ENCODE data around the gene C2CD3. TPM values are rescaled to one million over a fixed set of nuclear protein-coding genes. Genes with fewer than 3 reads are reported as not detected.
A peak's percentile ranks its signal among the peaks of the same experiment; 100 is the strongest.

Gene C2CD3
- total and polyA plus RNA-seq, 2 of the 4 experiments (the other 2 are of a cell fraction) = 11.1 to 19.2 TPM

DNA sequence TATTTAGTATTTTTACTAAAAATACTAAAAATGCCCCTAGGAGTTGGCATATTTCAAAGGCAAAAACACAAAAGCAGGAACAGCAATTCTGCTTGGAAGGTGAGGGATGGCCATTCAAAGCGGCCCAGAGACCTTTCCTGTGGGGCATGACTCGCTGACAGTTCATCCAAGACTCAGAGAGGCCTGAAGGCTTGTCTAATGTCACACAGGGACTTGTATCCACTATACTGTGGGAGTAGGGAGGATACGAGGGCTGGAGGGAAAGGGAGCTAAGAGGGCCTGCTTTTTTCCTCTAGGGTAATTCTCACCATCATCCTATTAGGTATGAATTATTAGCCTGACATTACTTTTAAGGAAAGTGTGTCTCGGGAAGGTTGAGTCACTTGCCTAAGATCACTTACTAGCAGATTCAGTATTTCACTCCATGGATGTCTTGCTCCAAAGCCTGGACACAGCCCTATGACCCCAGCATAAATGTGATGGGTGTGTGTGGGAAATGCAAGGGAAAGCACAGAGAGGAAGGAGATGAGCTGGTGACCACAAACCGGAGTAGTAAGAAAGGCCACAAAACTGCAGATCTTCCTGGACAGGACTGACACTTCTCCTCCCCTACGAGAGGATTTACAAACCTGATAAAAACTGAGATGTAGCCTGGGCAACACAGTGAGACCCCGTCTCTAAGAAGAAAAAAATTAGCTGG lies 145.2 kb downstream of the C2CD3 start:
- BruUV-seq (replicated peaks) = no TSS peak
- ATAC-seq (ENCODE audit: low read depth) (peak; percentile 45; the same call in 1 of the 2 replicates), DNase-seq (peak; percentile 61)
- peak overlapping the region; percentile 25; the same call in 1 of the 2 replicates for H3K4me2 ChIP-seq (ENCODE audit: low read depth, low read length)
- no peak overlapping the region for H3K56ac ChIP-seq (ENCODE audit: extremely low read depth, insufficient read depth, low read length)
- H2AK5ac ChIP-seq (ENCODE audit: low read depth, low read length) = peak overlapping the region; percentile 86; the same call in 1 of the 2 replicates
- peak overlapping the region; percentile 90 for H2BK20ac ChIP-seq (ENCODE audit: low read depth, low read length)
- in situ Hi-C loops (cut with MboI; ENCODE audit: low sequenced_read_pairs) (no loop called here), dilution Hi-C loops (cut with HindIII; ENCODE audit: low sequenced_read_pairs, unreplicated experiment) (no loop called here), intact Hi-C loops (cut with micrococcal nuclease) (no loop called here)
- H3K27ac ChIP-seq (ENCODE audit: insufficient read depth, low read length) = 0 out of 2 replicates have a peak overlapping the region, but pooled peaks have one; percentile 3
- peak overlapping the region; percentile 3 for H2AK9ac ChIP-seq (replicated peaks; ENCODE audit: low read depth, low read length, poor library complexity)
- no peaks in the 10 kb centered on the region for H3K79me1 ChIP-seq (ENCODE audit: low read depth in 1 of 2, low read length in 2 of 2)
- H4K8ac ChIP-seq (ENCODE audit: low read depth in 2 of 2, low read length in 2 of 2) = peak overlapping the region in 1 of 2 experiments; percentile 20; a peak in 2 of 4 replicates
- peak overlapping the region; percentile 77 for H3K23ac ChIP-seq (ENCODE audit: low read depth, low read length)
- TF ChIP-seq POLR2A (IDR thresholded peaks at IDR 0.05; ENCODE audit: low read depth, low read length) (no peak), CHD1 (IDR thresholded peaks at IDR 0.05; ENCODE audit: low read depth, low read length) (no peak), RAD21 (IDR thresholded peaks at IDR 0.05; ENCODE audit: low read length) (no peak), MAZ (IDR thresholded peaks at IDR 0.05; ENCODE audit: borderline replicate concordance, low read depth, low read length) (no peak), RCOR1 (IDR thresholded peaks at IDR 0.05; ENCODE audit: insufficient replicate concordance, low read length) (no peak)
- TF ChIP-seq, protein P1, sequence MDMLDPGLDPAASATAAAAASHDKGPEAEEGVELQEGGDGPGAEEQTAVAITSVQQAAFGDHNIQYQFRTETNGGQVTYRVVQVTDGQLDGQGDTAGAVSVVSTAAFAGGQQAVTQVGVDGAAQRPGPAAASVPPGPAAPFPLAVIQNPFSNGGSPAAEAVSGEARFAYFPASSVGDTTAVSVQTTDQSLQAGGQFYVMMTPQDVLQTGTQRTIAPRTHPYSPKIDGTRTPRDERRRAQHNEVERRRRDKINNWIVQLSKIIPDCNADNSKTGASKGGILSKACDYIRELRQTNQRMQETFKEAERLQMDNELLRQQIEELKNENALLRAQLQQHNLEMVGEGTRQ (IDR thresholded peaks at IDR 0.05; ENCODE audit: low read depth, low read length) = no peak
- TF ChIP-seq, protein P2, sequence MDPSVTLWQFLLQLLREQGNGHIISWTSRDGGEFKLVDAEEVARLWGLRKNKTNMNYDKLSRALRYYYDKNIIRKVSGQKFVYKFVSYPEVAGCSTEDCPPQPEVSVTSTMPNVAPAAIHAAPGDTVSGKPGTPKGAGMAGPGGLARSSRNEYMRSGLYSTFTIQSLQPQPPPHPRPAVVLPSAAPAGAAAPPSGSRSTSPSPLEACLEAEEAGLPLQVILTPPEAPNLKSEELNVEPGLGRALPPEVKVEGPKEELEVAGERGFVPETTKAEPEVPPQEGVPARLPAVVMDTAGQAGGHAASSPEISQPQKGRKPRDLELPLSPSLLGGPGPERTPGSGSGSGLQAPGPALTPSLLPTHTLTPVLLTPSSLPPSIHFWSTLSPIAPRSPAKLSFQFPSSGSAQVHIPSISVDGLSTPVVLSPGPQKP (IDR thresholded peaks at IDR 0.05; ENCODE audit: borderline replicate concordance, low read depth, low read length) = no peak
- peaks cover 11% of the 10 kb centered on the region for H3K4me1 ChIP-seq (ENCODE audit: control insufficient read depth, insufficient read depth, low read length)
- H3K4me3 ChIP-seq (ENCODE audit: insufficient read depth, low read depth, low read length) = no peak overlapping the region
- peaks cover 2% of the 10 kb centered on the region; the same call in 1 of the 2 replicates for H3K36me3 ChIP-seq (ENCODE audit: control insufficient read depth, insufficient read depth, low read length)
- peaks cover 6% of the 10 kb centered on the region for H3K9me1 ChIP-seq (ENCODE audit: insufficient read depth, low read length)
- peak overlapping the region; percentile 5; the same call in 1 of the 2 replicates for H3K18ac ChIP-seq (ENCODE audit: low read depth, low read length)
- peak overlapping the region; percentile 51; the same call in 1 of the 3 replicates for H2BK15ac ChIP-seq (ENCODE audit: low read depth, low read length)
- no peak overlapping the region for H2AFZ ChIP-seq (replicated peaks; ENCODE audit: low read length, poor library complexity)
- H3K4ac ChIP-seq (ENCODE audit: low read depth, low read length) = peak overlapping the region; percentile 88
- peak overlapping the region; percentile 60 for H4K91ac ChIP-seq (ENCODE audit: insufficient read depth, low read depth, low read length)
- H4K20me1 ChIP-seq (ENCODE audit: insufficient read depth, low read length) = no peaks in the 10 kb centered on the region
- H3K9me3 ChIP-seq (ENCODE audit: control insufficient read depth, insufficient read depth, low read length) = no peaks in the 10 kb centered on the region
- peak overlapping the region; percentile 81 for H3K14ac ChIP-seq (replicated peaks; ENCODE audit: low read depth, low read length)
- H3K27me3 ChIP-seq (ENCODE audit: control insufficient read depth, insufficient read depth, low read length) = no peaks in the 10 kb centered on the region
- H3K9ac ChIP-seq (ENCODE audit: low read depth, low read length) = no peak overlapping the region
- peak overlapping the region; percentile 73 for H2BK5ac ChIP-seq (ENCODE audit: low read depth, low read length, poor library complexity, severe bottlenecking)
- ChIA-PET POLR2A (ENCODE audit: unreplicated experiment) (no interaction called here), CTCF (no interaction called here)
- peak overlapping the region; percentile 85 for H2BK120ac ChIP-seq (ENCODE audit: low read depth, low read length)
- WGBS, 2 experiments (ENCODE audit: extremely low coverage in 2 of 2, insufficient read length in 1 of 2) = no CpG with 5 or more reads among the region's 7 CpGs
- 0 out of 2 replicates have a peak overlapping the region, but pooled peaks have one; percentile 2 for H4K5ac ChIP-seq (ENCODE audit: low read depth, low read length)
